Activated CD4-positive, alpha-beta T cell treated with anti-CD3 and anti-CD28 coated beads, Interleukin-2, amount 50 U/mL, for 4 hours (primary cell): Measurements from ENCODE around the gene DPEP3.

ENCODE experiments used
- DNase-seq, 2 experiments: peaks; one replicate each; pipeline ENCODE4 v3.0.0-alpha.2; 2020

The DPEP3 gene

GRCh38 chr16:67928561-67929364, 51.5 kb downstream of the DPEP3 start:
- peak; percentile 75 to 76 for DNase-seq

GRCh38 chr16:67928147-67928546, 52.2 kb downstream of the DPEP3 start:
- no peak for DNase-seq

GRCh38 chr16:67927131-67927941, 53.0 kb downstream of the DPEP3 start:
- no peak for DNase-seq

- no peak for DNase-seq
Observed at GRCh38 chr16:67926181-67926750, 54.0 kb downstream of the DPEP3 start.
